VCaP (cell line): ENCODE data around the gene SSBP3.

Source experiments
- H3K27ac ChIP-seq: fragments of 450-650 bp; 2 replicates; pipeline ENCODE4 v1.5.1; 2017
- CTCF ChIP-seq: fragments of 450-650 bp; conservative IDR thresholded peaks from 2 replicates; pipeline ENCODE4 v1.5.1; 2017; ENCODE audit warnings: mild to moderate bottlenecking, moderate library complexity

The SSBP3 gene

GRCh38 chr1:54374766-54375165 lies 31.4 kb downstream of the SSBP3 start:
- no peak for TF ChIP-seq CTCF
- peak overlapping the region; percentile 78 for H3K27ac ChIP-seq

GRCh38 chr1:54372978-54373377 lies 33.2 kb downstream of the SSBP3 start:
- no peak for TF ChIP-seq CTCF
- peak overlapping the region; percentile 78 for H3K27ac ChIP-seq

GRCh38 chr1:54371942-54372275 lies 34.3 kb downstream of the SSBP3 start:
- TF ChIP-seq CTCF: no peak
- H3K27ac ChIP-seq: peak overlapping the region; percentile 78

GRCh38 chr1:54371038-54371941 lies 34.9 kb downstream of the SSBP3 start:
- H3K27ac ChIP-seq: peak overlapping the region; percentile 78
- TF ChIP-seq CTCF: no peak

GRCh38 chr1:54370287-54370989 lies 35.8 kb downstream of the SSBP3 start:
- TF ChIP-seq CTCF: no peak
- peak overlapping the region; percentile 78 for H3K27ac ChIP-seq

GRCh38 chr1:54367613-54368012 lies 38.6 kb downstream of the SSBP3 start:
- no peak overlapping the region for H3K27ac ChIP-seq
- TF ChIP-seq CTCF: no peak

- no peak for TF ChIP-seq CTCF
These were observed 40.3 kb downstream of the SSBP3 start for GRCh38 chr1:54365847-54366246.

More at GRCh38 chr1:54365847-54366246, 40.3 kb downstream of the SSBP3 start:
- H3K27ac ChIP-seq: no peak overlapping the region
